IPS-NIHi7 (cell line): Measurements from ENCODE around the gene RSBN1.
"Not testable (repeated sequence)": the region's sequence is repeated elsewhere in the genome, so short reads cannot be mapped to it uniquely, and the experiment has no call there.

Experiments
- DNase-seq: peaks from one replicate; pipeline ENCODE4 v3.0.0; 2012; ENCODE audit warnings: mixed read lengths; ENCODE audit errors: extremely low spot score

RSBN1 gene

DNA sequence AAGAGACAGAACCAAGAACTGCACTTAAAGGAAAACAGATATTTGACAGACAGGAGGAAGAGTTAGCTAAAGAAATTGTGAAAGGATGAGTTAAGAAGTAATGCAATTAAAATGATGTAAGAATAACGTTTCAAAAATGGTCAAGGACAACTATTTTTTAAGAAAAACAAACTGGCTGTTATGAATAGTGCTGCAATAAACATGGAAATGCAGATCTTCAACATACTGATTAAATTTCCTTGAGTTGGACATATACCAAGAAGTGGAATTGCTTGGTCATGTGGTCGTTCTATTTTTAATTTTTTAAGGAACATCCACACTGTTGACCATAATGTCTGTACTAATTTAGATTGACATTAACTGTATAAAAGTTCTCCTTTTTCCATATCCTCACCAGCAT is 29.9 kb downstream of the RSBN1 start:
- DNase-seq: no peak

DNA sequence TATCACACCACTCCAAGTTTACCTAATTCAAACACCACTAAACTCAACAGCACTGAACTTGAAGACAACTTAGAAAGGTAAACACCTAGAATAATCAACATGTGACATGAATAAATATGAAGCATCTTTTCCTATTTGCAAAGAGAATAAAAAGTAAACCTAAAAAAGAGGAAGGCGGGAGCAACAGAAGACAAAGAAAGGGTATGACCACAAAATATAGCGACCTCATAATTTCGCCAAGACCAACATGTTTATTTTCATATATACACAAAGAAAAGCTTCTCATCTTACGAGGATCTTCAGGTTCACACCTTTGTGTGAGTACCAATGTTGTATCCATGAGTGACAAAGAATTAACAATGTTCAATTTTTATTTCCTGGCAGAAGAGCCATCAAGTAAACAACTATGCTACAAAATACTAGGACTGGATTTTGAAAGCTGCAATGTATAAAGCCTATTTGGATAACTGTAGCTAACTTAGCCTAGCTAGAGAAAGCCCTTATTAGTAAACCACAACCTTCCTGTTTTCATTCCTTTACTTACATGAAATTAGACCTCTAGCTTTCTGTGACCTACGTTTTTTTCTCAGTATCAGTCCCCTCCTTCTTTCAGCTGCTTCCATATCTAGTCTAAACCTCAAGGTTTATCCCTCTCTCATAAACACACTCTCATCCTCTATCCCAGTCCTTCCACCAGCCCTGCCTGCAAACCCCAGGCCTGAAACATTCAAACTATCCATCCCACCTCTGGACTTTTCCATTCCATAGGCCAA is 31.7 kb downstream of the RSBN1 start:
- no peak for DNase-seq

DNA sequence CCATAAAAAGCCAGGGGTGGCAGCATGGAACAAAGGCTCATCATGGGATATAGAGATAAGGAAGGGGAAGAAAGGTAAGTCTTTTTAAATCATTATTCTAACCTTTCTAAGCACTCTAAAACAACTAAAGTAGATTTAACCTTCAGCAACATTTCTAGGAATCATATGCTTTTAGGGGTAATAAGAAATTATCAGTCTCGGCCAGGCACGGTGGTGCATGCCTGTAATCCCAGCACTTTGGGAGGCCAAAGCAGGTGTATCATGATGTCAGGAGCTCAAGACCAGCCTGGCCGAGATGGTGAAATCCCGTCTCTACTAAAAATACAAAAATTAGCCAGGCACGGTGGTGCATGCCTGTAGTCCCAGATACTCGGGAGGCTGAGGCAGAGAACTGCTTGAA is 32.7 kb downstream of the RSBN1 start:
- DNase-seq: no peak

DNA sequence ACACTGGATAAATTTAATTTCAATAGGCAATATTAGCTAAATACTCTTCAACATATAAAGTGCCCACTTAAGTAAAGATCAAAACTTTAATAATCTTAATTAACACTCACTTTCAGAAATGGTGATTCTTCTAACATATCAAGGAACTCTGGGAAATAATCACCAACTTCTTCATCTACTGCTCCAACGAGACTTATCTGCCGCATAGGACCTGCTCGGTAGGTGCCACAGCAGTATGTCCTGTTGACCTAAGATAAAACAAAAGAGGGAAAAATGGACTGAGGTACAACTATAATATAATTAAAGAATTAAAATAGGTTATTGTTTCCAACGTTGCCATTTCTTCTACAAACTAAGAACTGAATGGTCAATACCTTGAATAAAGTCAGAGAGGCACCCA is 34.7 kb downstream of the RSBN1 start:
- DNase-seq: no peak

DNA sequence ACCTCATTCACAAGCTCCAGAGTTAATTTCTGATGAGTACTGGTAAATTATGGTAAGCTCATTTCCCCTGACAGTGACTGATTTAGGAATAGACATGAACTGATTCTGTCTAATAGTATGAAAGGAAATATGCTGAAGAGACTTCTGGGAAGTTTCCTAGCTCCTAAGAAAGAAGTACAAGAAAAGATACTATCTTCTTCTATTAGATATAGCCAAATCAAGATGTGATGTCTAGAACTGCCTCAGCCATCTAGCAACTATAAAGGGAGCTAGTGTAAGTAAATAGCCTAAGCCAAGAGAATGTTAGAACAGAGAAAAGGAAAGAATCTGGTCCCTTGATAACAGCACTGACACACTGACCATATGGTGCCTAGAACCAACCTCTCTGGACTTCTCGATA is 42.2 kb downstream of the RSBN1 start:
- no peak for DNase-seq

DNA sequence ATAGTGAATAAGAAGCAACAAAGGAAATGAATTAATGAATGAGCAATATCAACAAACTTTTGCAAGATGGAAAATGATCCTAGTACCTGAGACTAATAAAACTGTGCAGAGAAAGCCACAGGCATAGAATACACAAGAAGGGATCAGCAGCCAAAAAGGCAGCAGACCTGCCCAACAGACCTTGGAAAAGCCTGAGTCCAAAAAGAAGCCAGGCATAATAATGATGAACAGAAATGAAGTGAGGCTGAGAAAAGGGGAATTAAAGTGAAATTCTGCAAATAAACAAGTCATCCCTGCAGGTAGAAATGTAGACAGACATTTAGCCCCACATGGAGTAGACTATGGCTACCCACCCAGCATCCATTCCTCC is 42.7 kb downstream of the RSBN1 start:
- no peak for DNase-seq

DNA sequence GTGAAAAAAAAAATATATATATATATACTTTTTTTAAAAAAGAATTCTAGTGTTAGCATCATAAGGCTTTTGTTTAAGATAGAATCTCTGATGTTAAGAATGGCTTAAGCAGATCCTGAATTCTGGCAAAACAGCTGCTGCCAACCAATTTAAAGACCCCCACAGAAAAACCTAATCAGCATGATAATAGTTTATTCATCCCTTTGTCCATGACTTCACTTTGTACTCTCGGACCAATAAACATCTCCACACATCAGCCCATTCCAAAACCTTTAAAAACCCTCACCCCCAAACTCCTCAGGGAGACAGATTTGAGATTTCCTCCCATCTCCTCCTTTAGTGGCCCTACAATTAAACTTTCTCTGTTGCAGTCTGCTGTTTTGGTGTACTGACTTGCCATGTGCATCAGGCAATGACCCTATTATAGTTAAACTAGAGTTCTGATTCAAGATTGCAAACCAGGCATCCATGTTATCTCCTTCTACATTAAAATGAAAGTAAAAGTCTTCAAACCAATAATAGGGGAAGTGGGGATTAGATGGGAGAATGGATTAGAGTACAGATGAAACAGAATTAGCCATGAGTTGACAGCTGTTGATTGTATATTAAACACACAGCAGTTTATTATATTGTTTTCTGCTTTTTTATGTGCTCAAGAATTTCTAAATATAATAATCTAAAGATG is 43.2 kb downstream of the RSBN1 start:
- no peak for DNase-seq

DNA sequence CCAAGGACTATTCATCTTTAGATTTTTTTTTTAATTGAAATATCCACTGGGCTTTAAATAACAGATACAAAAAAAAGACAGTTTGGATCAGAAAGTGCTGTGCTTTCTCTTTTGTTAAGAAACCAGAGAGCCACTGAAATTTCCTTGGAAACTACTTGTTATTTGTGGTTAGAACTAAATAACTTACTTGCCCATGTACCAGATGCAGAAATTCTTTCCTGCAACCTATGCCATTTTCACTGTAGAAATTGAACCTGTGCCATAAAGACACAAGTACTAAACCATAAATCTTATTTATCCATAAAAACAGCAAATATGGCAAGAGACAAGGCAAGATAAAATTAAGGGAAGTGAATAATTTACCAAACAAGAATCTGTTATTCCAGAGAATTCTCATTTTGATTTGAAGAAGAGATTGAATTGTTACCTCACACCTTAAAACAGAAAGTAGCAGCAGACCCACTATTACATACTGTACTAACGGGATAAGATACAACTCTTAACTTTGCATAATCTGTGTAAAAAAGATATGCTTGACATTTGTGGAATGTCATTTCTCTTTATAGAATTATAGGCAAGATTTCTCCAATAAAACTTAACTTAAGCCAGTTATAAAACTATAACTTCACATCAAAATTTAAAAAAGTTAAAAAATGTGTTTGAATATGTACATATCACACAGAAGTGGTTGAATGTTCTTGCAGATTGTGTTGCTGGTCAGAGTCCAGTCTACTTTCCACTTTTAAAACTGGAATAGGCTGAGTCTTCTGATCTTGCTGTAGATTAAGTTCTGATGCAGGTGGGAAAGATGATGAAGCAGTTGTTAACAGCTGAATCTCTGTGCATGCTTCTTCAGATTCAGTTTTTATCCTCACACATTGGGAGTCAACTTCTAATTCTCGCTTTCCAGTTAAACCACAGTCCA is 46.7 kb downstream of the RSBN1 start:
- DNase-seq: no peak

DNA sequence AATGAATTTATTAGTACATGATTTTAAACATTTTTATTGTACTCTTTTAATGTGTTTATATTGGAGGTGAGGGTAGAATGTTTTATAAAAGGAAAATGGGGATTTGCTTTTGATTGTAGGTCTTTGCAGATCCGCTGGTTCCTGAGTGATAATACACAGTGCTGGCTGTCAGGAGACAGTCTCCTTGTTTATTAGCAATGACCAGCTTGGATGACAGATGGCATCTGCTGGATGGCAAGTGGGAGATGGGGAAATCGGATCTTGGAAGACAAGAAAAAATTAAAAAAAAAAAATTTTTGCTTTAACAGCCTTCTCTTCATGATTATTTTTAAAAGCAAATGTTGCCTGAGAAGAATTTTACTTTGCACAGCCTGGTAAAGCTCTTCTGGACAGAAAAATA is 48.6 kb downstream of the RSBN1 start:
- DNase-seq: no peak

DNA sequence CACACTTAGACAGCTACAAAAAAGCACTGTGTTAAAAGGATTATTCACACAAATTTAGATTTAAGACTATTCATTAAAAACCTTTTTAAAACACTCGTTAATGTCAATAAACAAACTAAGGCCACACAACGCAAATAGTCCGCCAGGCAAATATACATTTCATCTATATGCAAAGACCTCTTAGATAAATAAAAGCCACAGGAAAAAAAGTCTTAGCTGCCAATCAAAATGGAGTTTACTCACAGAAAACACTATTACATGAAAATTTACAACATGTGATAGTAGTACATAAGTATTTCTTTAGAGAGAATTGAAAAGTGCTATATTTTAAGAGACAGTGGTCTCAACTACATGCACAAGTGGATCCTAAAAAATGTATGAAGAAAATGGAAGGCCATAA is 50.3 kb downstream of the RSBN1 start:
- no peak for DNase-seq

DNA sequence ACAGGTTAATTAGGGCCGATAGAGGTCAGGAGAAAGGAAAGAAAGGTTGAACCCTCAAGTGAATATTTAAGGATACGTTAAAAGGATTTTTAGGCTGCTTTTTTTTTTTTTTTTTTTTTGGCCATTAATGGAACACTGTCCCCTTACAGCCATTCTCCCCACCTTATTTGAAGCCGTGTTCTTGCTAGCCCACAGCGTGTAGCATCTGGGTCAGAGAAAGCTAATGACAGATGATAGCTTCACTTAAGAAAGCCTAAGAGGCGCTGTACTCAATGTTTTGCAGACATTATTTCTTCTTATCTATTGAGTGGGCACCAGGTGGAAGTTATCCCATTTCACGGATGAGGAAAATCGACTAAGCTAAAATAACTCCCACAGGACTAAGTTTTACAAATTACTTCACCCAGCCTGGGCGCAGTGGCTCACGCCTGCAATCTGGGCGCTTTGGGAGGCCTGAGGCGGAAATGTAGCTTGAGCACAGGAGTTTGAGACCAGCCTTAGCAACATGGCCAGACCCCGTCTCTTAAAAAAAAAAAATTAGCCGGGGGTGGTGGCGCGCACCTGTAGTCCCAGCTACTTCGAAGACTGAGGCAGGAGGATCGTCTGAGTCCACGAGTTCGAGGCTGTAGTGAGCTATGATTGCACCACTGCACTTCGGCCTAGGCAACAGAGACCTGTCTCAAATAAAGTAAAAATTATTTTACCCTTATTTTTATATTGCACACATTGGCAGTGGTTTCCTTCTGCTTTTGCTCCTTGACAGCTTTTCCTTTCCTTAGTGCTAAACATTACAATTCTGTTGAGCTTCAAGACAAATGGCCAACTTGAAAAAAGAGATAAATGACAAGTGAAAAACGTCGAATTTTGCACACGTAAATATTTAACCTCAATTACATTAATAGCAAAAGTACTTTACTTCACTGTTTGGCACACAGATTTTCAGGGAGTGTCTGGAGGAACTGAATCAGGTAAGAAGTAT is 51.9 kb downstream of the RSBN1 start:
- no peak for DNase-seq

DNA sequence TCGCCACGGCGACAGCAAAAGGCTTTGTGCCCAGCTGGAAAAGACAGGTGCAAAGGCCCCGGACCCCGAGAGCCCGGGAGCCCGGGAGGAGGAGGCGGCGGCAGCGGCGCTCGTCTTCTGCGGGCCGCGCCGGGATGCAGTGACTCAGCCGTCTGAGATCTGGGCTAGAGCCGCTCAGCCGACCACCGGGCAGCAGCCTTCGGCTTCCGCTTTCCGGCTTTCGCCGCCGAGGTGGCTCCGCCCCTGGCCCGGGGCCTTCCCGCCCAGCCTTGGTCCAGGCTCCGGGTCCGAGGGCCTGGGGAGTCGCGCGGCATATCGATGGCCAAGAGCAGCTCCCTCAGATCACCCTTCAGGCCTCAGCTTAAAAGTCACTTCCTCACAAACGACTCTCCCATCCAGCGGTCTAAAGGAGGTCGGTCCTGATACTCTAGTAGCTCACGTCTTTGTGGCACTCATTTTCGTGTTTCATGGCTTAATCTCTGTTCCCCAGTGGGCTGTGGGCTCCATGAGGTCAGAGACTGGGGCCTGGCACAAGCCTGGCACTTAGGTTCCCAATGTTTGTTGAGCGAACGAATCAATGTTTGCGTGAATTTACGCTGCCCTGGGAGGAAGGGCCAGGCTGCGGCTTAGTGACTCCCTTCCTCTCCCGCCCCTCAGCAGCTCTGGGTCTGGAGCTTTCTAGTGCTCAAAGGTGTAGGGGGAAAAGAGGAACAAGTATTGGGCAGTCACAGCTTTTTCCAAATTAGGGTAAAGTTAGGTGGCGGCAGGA is 52.8 kb downstream of the RSBN1 start, which contains the start of gene PHTF1:
Gene PHTF1 (minus strand): TSS at position 154 of the 769 bp plus-strand sequence. CDS start 783 bp downstream, outside the sequence.
- DNase-seq: peak; percentile 88

DNA sequence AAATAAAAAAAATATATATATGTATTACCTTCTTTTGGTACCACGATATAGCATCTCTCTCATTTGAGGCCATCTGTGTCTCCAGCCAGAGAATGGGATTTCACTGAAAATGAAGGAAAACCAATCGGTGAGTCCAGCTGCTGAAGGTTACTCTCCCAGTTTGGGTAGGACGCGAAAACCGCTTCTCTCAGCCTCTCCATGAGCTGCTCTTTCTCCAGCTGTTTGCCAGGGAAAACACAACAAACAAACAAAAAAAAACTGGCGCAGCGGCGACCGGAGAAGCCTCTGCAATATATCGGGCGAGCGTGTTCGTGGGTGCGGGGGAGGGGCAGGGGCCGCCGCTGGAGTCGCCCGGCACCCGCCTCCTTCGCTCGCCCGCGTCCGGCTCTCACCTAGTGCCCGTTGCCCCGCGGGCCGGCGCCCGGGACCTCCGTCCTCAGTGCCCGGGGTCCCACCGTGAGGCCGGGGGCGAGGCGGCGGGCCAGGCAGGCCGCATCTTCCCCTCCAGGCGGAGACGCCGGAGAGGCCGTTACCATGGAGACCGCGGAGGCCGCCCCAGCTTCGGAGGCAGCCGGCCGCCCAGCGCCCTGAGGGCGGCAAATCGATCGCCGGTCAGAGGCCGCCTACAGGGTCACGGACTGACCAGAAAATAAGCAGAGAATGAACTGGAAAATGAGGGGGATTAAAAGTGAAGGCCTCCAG is 53.5 kb downstream of the RSBN1 start:
- DNase-seq: peak; percentile 70

DNA sequence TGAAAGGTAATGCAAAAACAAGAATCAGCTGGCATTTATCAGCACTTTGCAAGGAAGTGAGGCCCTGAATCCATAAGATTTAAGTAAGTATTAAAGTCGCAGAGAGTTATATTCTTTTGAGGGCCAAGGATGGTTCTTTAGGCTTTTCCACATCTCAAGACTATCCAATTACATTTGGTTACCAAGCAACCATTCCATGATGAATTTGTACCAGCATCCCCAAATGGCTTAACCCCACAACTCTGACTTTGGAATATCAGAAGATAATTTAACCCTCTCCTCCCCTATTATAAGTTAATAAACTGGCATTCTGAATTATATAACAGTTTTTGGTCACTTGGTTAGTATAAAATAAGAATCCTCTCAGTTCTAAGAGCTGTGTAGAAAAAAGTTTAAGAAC is 55.8 kb downstream of the RSBN1 start:
- no peak for DNase-seq

DNA sequence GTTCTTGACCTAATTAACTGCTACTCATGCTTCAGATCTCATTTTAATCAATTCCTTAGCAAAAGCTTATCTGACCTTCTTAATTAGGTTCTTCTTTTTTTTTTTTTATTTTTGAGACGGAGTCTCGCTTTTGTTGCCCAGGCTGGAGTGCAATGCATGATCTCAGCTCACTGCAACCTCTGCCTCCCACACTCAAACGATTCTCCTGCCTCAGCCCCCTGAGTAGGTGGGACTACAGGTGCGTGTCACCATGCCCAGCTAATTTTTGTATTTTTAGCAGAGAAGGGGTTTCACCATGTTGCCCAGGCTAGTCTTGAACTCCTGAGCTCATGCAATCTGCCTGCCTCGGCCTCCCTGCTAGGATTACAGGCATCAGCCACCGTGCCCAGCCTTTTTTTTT is 58.9 kb downstream of the RSBN1 start:
- DNase-seq: not testable (repeated sequence)

DNA sequence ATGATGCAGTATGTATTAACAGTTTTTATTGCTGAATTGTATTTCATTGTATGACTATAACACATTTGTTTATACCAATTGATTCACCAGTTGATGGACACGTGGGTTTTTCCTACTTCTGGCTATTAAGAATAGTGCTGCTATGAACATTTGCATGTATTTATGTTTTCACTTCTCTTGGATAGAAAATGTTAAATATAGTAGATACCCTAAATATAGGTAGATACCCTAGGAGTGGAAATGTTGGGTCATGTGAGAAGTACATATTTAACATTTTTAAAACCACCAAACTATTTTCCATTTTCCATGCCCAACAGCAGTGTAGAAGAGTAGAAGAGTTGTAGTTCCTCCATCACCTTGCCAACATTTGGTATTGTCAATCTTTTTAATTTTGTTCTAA is 60.8 kb downstream of the RSBN1 start:
- no peak for DNase-seq

DNA sequence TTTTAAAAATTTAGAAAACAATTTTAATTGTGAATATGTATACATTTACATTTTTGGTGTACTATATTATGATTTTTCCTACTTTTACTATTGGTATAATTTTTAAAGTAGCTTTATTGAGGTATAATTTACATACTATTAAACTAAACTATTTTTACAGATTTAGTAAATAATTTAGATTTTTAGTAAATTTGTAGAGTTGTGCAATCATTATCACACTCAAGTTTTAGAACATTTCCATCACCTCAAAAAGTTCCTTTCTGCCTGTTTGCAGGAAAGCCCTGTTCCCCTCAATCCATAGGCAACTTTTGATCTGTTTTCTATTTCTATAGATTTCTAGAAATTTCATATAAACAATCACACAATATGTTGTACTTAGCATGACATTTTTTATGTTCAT is 61.2 kb downstream of the RSBN1 start:
- DNase-seq: no peak

DNA sequence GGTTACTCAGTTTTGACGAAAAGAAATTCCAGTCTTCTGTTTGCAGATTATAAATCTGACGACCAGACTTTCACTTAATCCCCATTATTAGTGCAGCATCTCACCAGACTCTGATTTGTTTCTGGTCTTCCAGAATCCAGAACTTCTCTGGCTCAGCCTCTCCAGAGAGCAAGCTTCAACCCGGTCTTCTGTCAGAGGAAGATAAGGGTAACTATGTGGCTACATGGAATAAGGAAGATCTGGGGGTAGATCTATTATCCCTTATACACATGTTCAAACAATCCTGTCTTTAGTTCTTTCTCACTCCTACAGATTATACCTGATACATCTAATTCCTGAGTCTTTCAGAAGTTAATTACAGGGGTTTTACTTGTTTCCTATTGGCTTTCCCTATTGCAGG is 62.9 kb downstream of the RSBN1 start:
- DNase-seq: no peak

DNA sequence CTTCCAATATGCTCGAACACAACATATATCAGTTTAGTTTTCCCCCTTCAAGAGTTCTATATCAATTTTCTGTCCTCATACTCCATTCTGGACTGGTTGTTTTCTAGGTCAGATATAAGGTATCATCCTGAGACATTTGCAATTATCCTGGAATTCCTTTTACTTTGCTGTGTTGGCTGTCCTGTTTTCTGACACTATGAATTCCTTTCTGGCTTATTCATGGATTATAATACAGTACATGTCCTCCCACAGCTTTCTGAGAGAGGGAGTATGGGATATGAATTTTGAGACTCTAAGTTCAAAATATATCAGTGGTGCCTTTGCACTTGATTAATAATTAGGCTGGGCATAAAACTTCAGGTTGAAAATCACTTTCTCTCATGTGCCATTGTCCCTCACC is 64.9 kb downstream of the RSBN1 start:
- DNase-seq: no peak

DNA sequence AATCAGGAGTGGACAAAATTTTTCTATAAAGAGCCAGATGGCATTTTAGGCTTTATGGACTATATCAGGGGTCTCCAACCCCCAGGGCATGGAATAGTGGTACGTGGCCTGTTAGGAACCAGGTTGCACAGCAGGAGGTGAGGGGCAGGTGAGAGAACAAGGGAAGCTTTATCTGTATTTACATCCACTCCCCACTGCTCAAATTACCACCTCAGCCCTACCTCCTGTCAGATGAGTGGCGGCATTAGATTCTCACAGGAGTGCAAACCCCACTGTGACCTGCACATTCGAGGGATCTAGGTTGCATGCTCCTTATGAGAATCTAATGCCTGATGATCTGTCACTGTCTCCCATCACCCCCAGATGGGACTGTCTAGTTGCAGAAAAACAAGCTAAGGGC is 66.9 kb downstream of the RSBN1 start:
- no peak for DNase-seq
